Mammary epithelial cell (primary cell): ENCODE data around the gene ST6GALNAC2.

Experiments
- EZH2 ChIP-seq: IDR thresholded peaks from 2 replicates; pipeline ENCODE4 v1.6.1; 2012; ENCODE audit warnings: low read length, inconsistent platforms, borderline replicate concordance
- TF ChIP-seq, protein P1 (sequence below), 2 donors: IDR thresholded peaks in 1 of 2; conservative IDR thresholded peaks in 1 of 2; 2 replicates each; pipeline ENCODE4 v1.5.1; 2011 to 2012; ENCODE audit warnings: inconsistent platforms in 2 of 2, low read length in 2 of 2, mild to moderate bottlenecking in 2 of 2, control low read depth in 1 of 2, low read depth in 1 of 2; ENCODE audit not compliant: insufficient read depth in 1 of 2; ENCODE audit errors: extremely low read depth in 1 of 2

DNA sequence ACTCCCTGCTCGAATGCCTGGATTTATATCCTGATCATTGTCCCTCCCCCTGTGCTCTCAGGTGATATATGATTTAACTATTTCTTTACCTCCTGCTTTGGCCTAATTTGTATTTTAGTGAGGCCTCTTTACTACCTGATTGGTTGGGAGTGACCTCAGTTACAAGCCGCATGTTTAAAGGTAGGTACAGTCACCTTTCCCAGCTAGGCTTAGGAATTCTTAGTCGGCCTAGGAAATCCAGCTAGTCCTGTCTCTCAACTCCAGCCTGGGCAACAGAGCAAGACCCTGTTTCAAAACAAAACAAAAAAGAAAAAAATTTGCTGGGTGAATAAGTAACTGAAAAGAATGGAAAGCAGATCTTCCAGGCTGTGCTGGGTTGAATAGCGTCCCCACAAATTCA lies 26.8 kb upstream of the ST6GALNAC2 start:
- TF ChIP-seq, protein P1, sequence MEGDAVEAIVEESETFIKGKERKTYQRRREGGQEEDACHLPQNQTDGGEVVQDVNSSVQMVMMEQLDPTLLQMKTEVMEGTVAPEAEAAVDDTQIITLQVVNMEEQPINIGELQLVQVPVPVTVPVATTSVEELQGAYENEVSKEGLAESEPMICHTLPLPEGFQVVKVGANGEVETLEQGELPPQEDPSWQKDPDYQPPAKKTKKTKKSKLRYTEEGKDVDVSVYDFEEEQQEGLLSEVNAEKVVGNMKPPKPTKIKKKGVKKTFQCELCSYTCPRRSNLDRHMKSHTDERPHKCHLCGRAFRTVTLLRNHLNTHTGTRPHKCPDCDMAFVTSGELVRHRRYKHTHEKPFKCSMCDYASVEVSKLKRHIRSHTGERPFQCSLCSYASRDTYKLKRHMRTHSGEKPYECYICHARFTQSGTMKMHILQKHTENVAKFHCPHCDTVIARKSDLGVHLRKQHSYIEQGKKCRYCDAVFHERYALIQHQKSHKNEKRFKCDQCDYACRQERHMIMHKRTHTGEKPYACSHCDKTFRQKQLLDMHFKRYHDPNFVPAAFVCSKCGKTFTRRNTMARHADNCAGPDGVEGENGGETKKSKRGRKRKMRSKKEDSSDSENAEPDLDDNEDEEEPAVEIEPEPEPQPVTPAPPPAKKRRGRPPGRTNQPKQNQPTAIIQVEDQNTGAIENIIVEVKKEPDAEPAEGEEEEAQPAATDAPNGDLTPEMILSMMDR (conservative IDR thresholded peaks at IDR 0.05 in 1 of 2, IDR thresholded peaks at IDR 0.05 in 1 of 2; ENCODE audit: extremely low read depth in 1 of 2, insufficient read depth in 1 of 2, low read depth in 1 of 2, low read length in 2 of 2): no peak
- TF ChIP-seq EZH2: no peak
